Left ventricle myocardium inferior (tissue), 1 donor: ENCODE data around the gene OR14C36. TPM values are rescaled to one million over a fixed set of nuclear protein-coding genes. Genes with fewer than 3 reads are reported as not detected.

Experiments used
- DNase-seq: peaks from one replicate; pipeline ENCODE4 v3.0.0-alpha.2; 2020
- H3K27ac ChIP-seq: fragments of 200-600 bp; replicated peaks from 2 replicates; pipeline ENCODE4 v1.8.0; 2021
- H3K27me3 ChIP-seq: fragments of 200-600 bp; 2 replicates; pipeline ENCODE4 v1.8.0; 2021; ENCODE audit warnings: low read depth
- H3K36me3 ChIP-seq: fragments of 200-600 bp; 2 replicates; pipeline ENCODE4 v1.8.0; 2021
- H3K4me1 ChIP-seq: fragments of 200-600 bp; 2 replicates; pipeline ENCODE4 v1.8.0; 2021
- H3K4me3 ChIP-seq: fragments of 200-600 bp; 2 replicates; pipeline ENCODE4 v1.8.0; 2021; ENCODE audit warnings: mild to moderate bottlenecking, moderate library complexity
- H3K9me3 ChIP-seq: fragments of 200-600 bp; replicated peaks from 2 replicates; pipeline ENCODE4 v1.8.0; 2021
- intact Hi-C: fragments of 100-400 bp; cut with micrococcal nuclease; formaldehyde crosslinking; loops from one replicate; pipeline ENCODE4 v1.11.0; 2022
- total RNA-seq: library from RNA; stranded (reverse); fragmentation: NEBNext Ultra II Directional; extraction: Animal tissue kit (Norgen Biotek cat#: 25700); gene quantifications from one replicate; pipeline ENCODE4 v1.2.1, GENCODE V29; 2021
- TF ChIP-seq, protein P1 (sequence below): fragments of 200-600 bp; IDR thresholded peaks from 2 replicates; pipeline ENCODE4 v1.8.0; 2021; ENCODE audit warnings: antibody characterized with exemption, mild to moderate bottlenecking, borderline replicate concordance
- donor health status: DM: no; HTN: yes; CAD: no; lungs with severe emphysema.

OR14C36 gene
- total RNA-seq, 1 donor from 2014 or later = not detected

DNA sequence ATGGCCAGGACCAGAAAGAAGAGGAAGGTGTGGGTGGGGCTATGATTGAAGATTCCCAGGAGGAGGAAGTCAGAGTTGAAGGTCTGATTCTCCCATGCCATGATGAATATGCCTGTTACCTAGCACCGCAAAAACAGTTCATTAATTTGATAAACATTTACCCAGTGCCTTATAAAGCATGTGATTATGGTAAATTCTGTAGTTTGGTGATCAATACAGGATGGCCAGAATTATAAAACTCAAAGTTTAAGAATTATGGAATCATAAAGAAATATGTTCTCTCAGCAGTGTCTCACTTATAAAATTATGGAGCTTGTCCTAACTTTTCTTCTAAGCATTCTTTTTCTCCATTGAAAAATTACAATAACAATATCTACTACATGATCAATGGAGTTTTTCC is 24.1 kb upstream of the OR14C36 start, which contains the start of gene OR2M7:
Gene OR2M7, minus strand, starts transcription at position 101 of the 400 bp plus-strand sequence. Its CDS starts 0 bp downstream, at position 101.
- DNase-seq = no peak
- Histone ChIP-seq H3K4me3 (no peak within 1 kb of the TSS), H3K9me3 (peaks cover 17% of the 10 kb centered on the region), H3K27me3 (no peaks in the 10 kb centered on the region), H3K4me1 (no peaks in the 10 kb centered on the region), H3K36me3 (no peaks in the 10 kb centered on the region), H3K27ac (no peak within 1 kb of the TSS)
- intact Hi-C loops = no loop called here
- TF ChIP-seq, protein P1, sequence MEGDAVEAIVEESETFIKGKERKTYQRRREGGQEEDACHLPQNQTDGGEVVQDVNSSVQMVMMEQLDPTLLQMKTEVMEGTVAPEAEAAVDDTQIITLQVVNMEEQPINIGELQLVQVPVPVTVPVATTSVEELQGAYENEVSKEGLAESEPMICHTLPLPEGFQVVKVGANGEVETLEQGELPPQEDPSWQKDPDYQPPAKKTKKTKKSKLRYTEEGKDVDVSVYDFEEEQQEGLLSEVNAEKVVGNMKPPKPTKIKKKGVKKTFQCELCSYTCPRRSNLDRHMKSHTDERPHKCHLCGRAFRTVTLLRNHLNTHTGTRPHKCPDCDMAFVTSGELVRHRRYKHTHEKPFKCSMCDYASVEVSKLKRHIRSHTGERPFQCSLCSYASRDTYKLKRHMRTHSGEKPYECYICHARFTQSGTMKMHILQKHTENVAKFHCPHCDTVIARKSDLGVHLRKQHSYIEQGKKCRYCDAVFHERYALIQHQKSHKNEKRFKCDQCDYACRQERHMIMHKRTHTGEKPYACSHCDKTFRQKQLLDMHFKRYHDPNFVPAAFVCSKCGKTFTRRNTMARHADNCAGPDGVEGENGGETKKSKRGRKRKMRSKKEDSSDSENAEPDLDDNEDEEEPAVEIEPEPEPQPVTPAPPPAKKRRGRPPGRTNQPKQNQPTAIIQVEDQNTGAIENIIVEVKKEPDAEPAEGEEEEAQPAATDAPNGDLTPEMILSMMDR = no peak

DNA sequence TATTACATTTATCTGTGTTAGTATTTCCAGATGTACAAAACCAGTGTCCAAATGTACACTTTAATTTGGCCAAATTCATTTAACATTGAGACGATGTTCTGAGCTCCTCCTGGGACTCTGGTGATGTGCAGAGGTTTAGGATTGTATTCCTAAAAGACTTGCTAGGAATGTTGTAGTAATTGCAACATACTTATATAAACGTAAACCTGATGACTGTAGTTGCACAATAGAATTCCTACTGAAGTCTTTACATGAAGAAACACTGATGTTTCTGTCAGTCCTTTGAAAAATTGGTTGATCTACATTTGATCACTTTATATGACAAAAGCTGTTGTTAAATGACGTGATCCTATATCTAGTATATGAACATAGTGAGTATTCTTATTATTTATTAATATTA is 5.1 kb upstream of the OR14C36 start:
- Histone ChIP-seq H3K9me3 (no peaks in the 10 kb centered on the region), H3K4me3 (no peak overlapping the region), H3K27ac (no peak overlapping the region), H3K27me3 (no peaks in the 10 kb centered on the region), H3K36me3 (no peaks in the 10 kb centered on the region), H3K4me1 (no peaks in the 10 kb centered on the region)
- DNase-seq = no peak
- TF ChIP-seq, protein P1 = no peak
- intact Hi-C loops = no loop called here

- H3K27ac ChIP-seq = no peak overlapping the region
- no peaks in the 10 kb centered on the region for H3K36me3 ChIP-seq
- H3K4me3 ChIP-seq = no peak overlapping the region
- no peaks in the 10 kb centered on the region for H3K27me3 ChIP-seq
- no peak for DNase-seq
- TF ChIP-seq, protein P1 = no peak
- H3K4me1 ChIP-seq = no peaks in the 10 kb centered on the region
- H3K9me3 ChIP-seq = peaks cover 1% of the 10 kb centered on the region
- intact Hi-C loops = no loop called here
Measured at GRCh38 chr1:248359415-248359814, 10.8 kb downstream of the OR14C36 start.

- TF ChIP-seq, protein P1 = no peak
- peaks cover 14% of the 10 kb centered on the region for H3K9me3 ChIP-seq
- intact Hi-C loops = no loop called here
- no peak for DNase-seq
- no peak within 1 kb of the TSS for H3K4me3 ChIP-seq
- H3K4me1 ChIP-seq = no peaks in the 10 kb centered on the region
- H3K36me3 ChIP-seq = no peaks in the 10 kb centered on the region
- H3K27me3 ChIP-seq = no peaks in the 10 kb centered on the region
- no peak within 1 kb of the TSS for H3K27ac ChIP-seq
Measured at GRCh38 chr1:248361121-248361715, 12.6 kb downstream of the OR14C36 start, which contains the start of gene OR2T4. Gene OR2T4 (plus strand): TSS chr1:248361665. CDS start chr1:248361665, 0 bp downstream.

DNA sequence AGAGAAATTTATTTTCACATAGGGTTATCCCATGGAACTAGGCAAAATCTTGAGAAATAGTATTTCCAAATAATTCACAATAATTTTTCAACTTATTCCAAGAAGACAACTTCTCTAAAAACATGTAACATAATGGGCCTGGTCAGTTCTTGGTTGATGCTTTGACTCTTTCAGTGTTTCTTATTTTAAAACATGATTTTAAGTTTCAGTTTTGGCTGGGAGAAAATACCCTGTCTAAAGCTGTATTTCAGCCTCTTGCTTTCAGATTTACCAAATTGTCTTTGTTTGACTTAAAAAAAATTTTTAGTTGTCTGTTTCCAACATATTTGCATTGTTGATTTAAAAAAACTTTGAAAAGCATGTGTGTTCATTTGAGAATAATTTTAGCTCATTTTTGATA is 18.0 kb downstream of the OR14C36 start:
- no peak for DNase-seq
- no peaks in the 10 kb centered on the region for H3K27me3 ChIP-seq

More for the DNA sequence above, 18.0 kb downstream of the OR14C36 start:
- Histone ChIP-seq H3K9me3 (peaks cover 37% of the 10 kb centered on the region), H3K4me3 (no peak overlapping the region), H3K36me3 (no peaks in the 10 kb centered on the region), H3K27ac (no peak overlapping the region), H3K4me1 (no peaks in the 10 kb centered on the region)
- TF ChIP-seq, protein P1 = no peak
- intact Hi-C loops = no loop called here
